GM19023 (cell line): ENCODE data around the gene MYO15B.
A peak's percentile ranks its signal among the peaks of the same experiment; 100 is the strongest.
"Not testable (repeated sequence)": the region's sequence is repeated elsewhere in the genome, so short reads cannot be mapped to it uniquely, and the experiment has no call there.

Experiments used
- ATAC-seq: cut with Tn5 transposase; IDR thresholded peaks from one replicate; pipeline ENCODE4 v1.9.1; 2021; ENCODE audit warnings: mild to moderate bottlenecking, moderate library complexity; ENCODE audit not compliant: unreplicated experiment

The MYO15B gene

DNA sequence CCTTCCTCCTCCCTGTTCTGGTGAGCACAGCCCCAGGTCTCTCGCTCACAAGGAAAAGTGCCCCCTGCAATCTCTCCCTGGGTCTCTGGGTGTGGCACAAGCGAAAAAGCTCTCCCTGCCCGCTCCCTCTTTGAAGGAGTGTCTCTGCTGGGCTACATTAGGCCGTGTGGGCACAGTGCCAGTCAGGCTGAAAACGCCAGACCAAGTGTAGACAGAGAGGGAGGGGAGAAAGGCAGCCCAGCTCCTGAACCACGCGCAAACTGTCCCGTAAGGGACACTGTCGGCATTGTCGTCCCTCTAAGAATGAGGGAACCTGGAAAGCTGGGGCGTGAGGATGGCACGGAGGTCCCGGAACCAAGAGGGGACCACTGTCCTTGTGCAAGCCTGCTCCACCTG, 49.5 kb downstream of the MYO15B start:
- ATAC-seq: no peak

DNA sequence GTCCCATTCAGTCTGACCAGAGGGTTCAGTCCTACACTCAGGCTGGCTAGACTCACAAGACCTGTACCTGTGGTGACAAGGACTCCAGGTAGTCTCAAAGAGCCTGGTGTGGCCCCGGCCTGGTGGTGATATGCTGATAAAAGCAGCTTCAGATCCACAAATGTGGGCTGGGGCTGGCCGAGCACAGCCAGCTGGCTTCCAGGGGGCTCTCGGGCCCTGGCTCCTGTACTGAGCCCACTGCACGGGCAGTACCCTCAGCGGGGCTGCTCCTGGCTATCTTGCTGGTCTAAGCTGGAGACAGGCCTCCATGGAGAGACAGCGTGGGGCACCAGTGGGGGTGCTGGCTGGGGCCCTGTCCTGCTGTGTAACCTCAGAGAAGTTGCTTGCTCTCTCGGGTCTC, 50.0 kb downstream of the MYO15B start:
- no peak for ATAC-seq

DNA sequence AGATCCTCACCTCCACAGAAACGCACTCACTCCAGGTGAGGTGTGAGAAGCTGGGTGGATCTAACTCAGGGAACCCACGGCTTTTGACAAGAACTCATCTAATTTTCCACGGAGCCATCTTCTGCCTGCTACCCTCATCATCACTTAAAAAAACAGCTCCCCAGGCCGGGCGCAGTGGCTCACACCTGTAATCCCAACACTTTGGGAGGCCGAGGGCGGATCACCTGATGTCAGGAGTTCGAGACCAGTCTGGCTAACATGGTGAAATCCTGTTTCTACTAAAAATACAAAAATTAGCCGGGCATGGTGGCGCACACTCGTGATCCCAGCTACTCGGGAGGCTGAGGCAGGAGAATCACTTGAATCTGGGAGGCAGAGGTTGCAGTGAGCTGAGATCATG, 50.4 kb downstream of the MYO15B start:
- ATAC-seq: not testable (repeated sequence)

DNA sequence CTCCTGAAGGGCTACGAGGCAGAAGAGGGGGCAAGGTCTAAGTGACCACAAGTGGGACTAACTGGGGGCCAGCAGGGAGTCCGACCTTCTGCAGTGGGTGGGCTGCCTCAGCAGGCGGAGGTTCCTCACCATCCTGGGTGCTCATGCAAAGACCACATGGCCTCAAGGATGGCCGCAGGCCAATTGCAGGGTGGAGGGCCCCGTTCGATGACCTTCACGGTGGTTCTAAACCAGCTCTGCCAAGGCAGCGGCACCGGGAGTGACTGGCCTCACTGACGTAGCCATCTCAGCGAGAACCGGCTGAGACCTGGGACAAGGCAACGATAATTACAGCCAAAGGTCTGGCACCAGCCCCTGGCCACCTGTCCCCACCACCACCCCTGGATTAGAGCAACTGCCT, 51.3 kb downstream of the MYO15B start:
- no peak for ATAC-seq

GRCh38 chr17:75639327-75639726, 51.7 kb downstream of the MYO15B start:
- no peak for ATAC-seq

DNA sequence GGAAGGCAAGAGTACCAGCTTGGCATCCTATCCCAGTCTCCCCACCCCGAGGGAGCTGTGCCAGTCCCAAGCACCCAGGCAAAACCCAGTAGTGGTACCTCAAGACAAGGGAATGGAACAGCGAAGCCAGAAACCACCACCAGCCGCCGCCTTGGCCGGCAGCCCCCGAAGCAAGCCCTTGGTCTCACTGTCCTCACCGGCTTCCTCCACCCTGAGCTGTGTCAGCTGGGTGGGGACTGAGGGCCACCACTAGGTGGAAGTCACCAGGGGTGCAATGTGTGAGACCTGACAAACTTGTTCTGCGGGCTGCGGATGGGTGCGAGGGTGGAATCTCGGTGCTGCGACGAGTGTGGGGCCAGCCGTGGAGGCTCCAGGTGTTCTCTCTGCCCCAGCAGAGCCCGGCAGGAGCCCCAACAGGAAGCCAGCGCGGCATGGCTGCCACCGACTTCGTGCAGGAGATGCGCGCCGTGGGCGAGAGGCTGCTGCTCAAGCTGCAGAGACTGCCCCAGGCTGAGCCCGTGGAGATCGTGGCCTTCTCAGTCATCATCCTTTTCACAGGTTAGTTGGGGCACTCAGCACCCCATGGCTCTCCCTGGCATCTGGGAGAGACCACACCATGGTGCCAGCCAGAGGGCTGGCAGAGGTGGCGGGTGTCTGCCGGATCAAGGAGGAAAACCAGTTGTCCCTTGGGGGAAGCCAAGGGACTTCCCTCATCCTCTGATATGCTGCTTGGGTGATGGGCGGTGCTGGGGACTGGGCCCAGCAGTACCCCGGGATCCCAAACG, 52.4 kb downstream of the MYO15B start:
- ATAC-seq: no peak

DNA sequence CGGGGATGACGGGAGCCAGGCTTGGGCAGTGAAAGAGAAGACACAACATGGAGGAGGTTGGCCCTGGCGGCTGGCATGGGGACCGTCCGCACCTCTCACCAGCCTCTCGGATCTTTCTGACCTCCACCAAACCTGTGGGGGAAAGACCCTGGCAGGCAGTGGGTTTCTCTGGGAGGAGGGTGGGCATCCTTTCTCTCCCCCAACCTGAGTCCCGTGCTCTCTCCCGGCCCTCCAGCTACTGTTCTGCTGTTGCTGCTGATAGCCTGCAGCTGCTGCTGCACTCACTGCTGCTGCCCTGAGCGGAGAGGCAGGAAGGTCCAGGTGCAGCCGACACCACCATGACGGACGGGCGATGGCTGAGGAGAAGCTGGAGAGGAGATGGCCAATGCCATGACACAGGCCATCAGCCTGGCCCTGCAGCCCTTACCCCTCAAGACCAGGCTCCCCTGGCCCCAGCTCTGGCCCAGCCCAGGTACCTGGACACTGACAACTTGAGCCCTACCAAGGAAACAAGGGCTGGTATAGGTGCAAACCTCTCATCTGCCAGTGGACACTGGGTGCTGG, 53.0 kb downstream of the MYO15B start:
- no peak for ATAC-seq

GRCh38 chr17:75641343-75641742, 53.7 kb downstream of the MYO15B start:
- ATAC-seq: no peak

- no peak for ATAC-seq
Measured at GRCh38 chr17:75642182-75642783, 54.7 kb downstream of the MYO15B start.

DNA sequence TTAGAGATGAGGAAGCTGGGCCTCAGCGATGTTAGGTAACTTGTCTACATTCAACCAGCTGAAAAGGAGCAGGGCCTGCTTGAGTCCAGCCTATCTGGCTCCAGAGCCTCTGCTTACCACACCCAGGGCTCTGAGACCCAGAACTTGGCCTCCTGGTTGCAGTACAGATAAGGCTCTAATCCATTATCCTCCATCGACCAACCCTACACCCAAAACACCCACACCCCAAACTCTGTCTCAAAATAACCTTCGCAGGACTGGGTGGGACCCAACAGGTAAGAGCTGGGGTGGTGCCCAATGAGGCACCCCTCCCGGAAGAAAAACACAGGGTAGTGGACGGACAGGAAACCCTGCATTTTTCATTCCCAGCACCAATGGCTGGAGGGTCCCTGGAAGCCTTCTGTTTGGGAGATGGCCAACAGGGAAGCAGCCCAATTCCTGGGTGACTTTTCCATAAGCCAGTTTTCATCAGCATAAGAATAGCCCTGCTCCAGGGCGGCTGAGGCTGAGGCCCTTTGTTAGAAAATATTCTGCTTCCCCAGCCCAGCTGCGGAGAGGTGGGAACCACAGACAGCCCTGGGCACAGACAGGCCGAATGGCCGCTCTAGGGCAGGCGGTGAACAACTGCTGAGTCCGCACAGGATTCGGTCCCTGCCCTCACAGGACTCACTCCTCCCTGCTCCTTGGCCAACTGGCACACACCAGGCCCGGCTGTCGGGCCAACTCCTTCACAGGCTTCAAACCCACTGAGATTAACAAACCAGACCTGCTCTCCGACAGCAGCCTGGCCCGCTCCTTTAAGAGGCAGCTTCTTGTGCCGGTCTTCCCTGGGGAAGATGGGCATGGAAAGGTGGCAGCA, 55.4 kb downstream of the MYO15B start:
- no peak for ATAC-seq

GRCh38 chr17:75643643-75644017, 56.0 kb downstream of the MYO15B start:
- no peak for ATAC-seq

DNA sequence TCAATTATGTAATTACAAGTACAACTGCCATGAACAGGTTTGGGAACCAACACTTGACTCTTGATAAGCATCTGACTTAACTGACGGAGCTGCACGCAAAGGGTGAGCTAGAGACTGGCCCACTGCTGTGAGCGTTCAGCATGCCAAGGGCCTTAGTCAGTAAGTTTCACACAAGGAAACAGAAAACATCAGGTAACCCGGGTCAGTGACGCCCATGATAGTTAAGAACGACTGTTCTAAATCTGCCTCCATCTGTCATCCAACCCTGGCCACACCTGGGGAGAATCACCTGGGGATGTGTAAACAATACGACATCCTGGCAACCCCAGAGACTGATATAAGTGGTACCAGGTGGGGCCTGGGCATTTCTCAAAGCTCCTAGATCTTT, 57.9 kb downstream of the MYO15B start:
- no peak for ATAC-seq

DNA sequence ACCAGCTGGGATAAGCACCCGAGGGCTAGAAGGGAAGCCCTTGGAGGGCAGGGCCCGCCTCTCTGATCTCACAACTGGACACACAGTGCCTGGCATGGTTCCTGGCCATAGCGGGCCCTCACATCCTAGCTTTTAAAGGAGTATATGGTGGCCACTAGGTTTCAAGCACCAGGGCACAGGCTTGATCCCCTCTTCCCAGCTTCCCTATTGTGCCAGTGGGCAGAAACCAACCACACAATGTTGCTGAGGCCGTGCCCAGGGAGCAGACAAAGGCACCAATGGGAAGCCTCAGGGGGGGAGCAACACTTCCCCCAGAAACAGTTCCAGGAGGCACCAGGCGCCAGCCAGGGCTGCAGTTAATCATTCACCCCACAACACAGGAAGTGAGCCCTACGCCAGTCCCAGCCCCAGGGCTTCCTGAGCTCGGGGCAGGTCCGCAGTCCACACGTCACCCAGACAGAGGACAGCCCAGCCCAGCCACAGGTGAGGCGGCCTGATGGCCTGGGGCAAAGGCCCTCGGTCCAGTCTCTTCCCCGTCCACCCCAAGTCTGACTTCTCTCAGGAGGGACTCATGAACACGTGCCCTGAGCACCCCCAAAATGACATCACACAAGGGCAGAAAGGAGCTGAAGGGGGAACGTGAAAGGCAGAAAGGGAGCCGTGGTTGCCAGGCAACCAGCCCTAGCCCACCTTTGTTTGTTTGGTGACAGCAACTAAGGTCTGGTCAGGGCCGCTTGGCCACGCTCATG, 58.5 kb downstream of the MYO15B start:
- ATAC-seq: peak; percentile 92

GRCh38 chr17:75646638-75646992, 59.0 kb downstream of the MYO15B start:
- ATAC-seq: peak; percentile 14

GRCh38 chr17:75647061-75647460, 59.5 kb downstream of the MYO15B start:
- no peak for ATAC-seq

DNA sequence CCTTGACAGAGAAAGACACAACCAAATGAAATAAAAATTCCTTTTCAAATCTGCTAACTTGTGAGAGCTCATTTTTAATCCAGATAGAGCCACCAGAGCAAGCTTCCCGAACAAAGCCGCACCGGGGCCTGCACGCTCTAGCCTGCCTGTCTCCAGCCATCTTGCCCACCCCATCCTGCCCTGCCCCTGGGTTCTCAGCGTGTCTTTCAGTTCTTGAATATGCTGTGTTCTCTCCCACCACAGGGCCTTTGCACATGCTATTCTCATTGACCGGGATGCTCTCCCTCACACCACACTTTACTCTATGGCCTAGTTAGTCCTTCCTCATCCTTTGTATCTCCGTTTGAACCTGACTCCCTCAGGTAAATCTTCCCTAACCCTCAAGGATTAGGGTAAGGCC, 60.3 kb downstream of the MYO15B start:
- no peak for ATAC-seq

GRCh38 chr17:75649687-75650086, 62.1 kb downstream of the MYO15B start:
- ATAC-seq: no peak

- ATAC-seq: no peak
Measured at GRCh38 chr17:75650874-75651273, 63.3 kb downstream of the MYO15B start.

GRCh38 chr17:75652341-75652740, 64.7 kb downstream of the MYO15B start:
- no peak for ATAC-seq

GRCh38 chr17:75652934-75653549, 65.4 kb downstream of the MYO15B start:
- ATAC-seq: no peak
